HG03025 (cell line): ENCODE results near the gene CDH4.

Experiments
- ATAC-seq: cut with Tn5 transposase; IDR thresholded peaks from one replicate; pipeline ENCODE4 v1.9.1; 2021; ENCODE audit warnings: mild to moderate bottlenecking, moderate library complexity; ENCODE audit not compliant: unreplicated experiment, low FRiP score

CDH4 gene

GRCh38 chr20:61670274-61670673, 418.2 kb downstream of the CDH4 start:
- ATAC-seq: no peak

GRCh38 chr20:61671559-61671958, 419.5 kb downstream of the CDH4 start:
- no peak for ATAC-seq

- ATAC-seq: no peak
These were observed 421.2 kb downstream of the CDH4 start for GRCh38 chr20:61673152-61673847.

DNA sequence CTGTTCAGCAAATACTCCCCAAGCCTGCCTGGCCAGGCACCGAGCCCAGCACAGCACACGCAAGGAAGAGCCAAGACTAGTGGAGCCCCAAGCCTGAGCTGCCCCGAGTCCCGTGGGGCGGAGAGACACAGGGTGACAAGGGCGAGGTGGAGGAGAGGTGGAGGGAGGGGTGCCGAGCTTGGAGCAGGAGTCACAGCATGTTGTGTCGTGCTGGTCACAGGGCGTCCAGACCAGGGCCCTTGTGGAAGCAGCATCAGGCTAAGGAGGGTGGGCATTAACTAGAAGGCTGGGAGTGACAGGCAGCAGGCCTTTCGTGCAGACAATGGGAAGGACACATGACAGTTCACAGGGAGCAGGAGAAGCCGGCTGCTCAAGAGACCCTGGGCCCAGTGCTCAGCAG, 422.1 kb downstream of the CDH4 start:
- no peak for ATAC-seq

DNA sequence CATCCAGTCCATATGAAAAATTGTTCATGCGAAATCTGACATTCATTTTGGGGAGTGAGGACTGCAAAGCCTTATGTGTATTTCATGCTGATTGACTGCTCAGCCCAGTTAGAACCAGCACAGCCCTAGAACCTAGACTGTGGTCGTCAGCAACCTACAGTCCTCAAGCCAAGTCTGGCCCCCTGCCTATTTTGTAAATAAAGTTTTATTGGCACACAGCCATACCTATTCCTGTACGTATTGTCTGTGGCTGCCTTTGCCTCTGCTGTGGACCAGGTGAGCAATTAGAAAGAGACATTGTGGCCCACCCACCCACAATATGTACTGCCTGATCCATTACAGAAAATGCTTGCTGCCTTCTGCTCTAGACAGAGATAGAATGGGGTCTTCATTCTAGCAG, 422.6 kb downstream of the CDH4 start:
- ATAC-seq: no peak

DNA sequence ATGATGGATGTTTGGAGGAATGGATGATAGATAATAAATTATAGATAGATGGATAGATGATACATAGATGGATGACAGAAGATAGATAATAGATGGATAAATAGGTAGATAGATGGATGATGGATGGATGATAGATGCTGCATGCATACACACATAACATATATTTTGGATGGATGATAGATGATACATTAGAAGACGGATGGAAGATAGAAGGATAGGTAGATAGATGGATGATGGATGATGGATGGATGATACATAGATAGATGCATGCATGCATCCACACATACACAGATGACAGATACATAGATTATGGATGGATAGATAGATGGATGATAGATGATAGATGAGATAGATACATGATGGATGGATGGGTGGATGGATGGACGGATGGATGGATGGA, 425.9 kb downstream of the CDH4 start:
- ATAC-seq: no peak

DNA sequence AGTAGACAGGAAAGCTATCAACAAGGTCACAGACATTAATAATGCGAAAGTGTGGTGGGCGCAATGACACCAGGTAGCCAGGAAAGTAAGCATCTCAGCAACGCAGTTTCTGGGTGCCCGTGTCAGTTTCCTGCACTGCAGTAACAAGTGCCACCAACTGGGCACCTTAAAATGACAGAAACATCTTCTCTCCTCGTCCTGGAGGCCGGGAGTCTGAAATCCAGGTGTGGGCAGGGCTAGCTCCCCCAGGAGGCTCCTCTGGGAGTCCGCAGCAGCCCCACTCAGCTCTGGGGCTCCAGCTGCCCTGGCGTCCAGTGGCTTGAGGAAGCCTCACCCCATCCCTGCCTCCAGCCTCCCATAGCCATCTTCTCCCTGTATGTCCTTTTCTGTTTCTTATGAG, 426.4 kb downstream of the CDH4 start:
- no peak for ATAC-seq

GRCh38 chr20:61679473-61679872, 427.4 kb downstream of the CDH4 start:
- no peak for ATAC-seq

- ATAC-seq: no peak
These were observed 428.0 kb downstream of the CDH4 start for GRCh38 chr20:61680096-61680495.

DNA sequence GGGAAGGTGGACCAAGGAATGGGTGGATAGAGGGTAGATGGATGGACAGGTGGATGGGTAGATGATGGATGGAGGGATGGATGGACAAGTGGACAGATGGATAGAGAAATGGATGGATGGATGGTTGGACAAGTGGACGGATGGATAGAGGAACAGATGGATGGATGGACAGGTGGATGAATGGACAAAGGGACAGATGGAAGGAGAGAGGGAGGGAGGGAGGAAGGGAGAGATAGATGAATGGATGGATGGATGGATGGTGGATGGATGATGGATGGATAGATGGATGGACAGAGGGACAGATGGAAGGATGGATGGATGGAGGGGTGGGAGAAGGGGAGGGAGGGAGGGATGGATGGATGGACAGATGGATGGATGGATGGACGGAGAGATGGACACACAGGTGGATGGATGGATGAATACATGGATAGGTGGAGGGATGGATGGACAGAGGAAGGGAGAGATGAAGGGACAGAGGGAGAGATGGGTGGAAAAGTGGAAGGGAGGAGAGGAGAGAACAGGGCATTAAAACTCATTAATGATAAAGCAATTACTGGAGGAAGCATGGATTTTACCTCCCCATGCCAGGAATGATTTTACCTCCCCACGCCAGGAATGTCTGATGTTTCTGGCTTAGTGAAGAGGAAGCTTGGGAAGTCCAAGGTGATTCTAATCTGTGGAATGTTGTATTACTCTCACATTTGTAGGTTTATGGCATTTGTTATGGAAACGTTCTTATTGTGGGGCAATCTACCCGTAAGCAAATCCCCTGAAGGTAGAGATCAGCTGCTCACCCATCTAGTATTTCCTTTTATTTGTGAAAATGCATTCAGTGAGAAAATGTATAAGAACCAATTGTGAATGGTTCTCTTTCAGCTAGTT, 430.3 kb downstream of the CDH4 start:
- ATAC-seq: no peak

DNA sequence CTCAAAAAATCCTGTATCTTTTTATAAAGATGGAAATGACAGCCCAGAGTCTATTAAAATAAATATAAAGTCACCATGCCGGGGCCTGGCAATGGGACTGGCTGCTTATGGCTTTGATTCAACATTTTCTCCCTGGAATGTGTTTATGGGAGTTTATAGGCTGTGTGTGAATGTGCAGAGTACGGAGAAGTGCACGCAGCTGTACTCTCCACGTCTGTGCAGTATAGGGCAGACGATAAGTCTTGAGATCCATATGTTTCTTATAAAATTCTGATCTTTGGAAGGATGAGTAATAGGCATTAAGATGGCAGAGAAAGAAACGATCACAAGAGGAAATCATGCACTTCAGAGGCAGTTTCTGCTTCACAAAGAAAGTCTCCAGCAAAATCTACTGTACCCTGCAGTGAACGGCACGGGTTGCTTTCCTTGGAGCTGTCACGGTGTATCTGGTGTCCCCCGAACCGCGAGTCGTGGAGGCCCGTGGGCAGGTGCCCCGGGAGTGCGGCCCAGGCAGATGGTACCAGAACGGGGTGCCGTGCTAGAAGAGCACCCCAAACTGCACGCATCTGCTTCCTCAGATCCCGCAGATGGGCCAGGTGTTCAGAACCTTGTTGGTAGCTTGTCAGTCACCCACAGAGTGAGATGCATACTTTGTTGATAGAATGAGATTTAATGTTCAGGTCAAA, 431.1 kb downstream of the CDH4 start:
- no peak for ATAC-seq

- ATAC-seq: no peak
These were observed 431.7 kb downstream of the CDH4 start for GRCh38 chr20:61683721-61684120.

DNA sequence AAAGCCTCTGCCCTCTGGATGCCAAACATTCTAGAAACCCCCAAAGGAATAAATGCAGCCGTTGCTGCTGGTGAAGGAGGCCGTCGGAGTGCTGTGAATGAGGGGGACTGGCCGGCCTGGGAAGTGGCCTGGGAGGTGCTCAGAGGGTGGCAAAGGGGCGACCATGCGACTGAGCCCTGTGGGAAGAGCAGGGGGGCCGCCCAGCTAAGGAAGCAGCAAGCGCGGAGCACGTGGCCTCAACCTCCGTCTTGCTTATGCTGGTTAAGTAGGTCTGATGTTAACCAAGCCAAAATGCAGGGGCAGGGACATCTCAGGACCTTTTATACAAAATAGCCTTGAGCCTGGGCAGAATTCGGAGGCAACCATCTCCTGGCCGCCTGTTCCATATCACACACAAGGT, 432.1 kb downstream of the CDH4 start:
- ATAC-seq: no peak

- no peak for ATAC-seq
These were observed 432.6 kb downstream of the CDH4 start for GRCh38 chr20:61684583-61685235.

- ATAC-seq: no peak
These were observed 433.4 kb downstream of the CDH4 start for GRCh38 chr20:61685462-61685861.

- no peak for ATAC-seq
These were observed 434.2 kb downstream of the CDH4 start for GRCh38 chr20:61686051-61686936.

GRCh38 chr20:61688411-61688810, 436.4 kb downstream of the CDH4 start:
- ATAC-seq: no peak

- ATAC-seq: no peak
These were observed 438.1 kb downstream of the CDH4 start for GRCh38 chr20:61690150-61690549.

GRCh38 chr20:61690993-61691838, 439.2 kb downstream of the CDH4 start:
- ATAC-seq: no peak
